Measurements from ENCODE around the gene POLR2H. TPM values are rescaled to one million over a fixed set of nuclear protein-coding genes. Genes with fewer than 3 reads are reported as not detected.

The POLR2H gene
- total and polyA plus RNA-seq, 11 donors = 15.2 to 51.4 (median 25.2) TPM

GRCh38 chr3:184373422-184373821 lies 11.9 kb downstream of the POLR2H start:
- Histone ChIP-seq H3K27ac (peak overlapping the region in 1 of 12 donors; percentile 37), H3K27me3 (peaks cover 0 to 22% (median 16%) of the 10 kb centered on the region in 9 donors), H3K4me3 (no peak overlapping the region), H3K4me1 (peaks cover 0 to 35% (median 22%) of the 10 kb centered on the region in 12 donors), H3K36me3 (peaks cover 0 to 20% (median 9%) of the 10 kb centered on the region in 9 donors), H3K9me3 (no peaks in the 10 kb centered on the region)
- ATAC-seq (peak in 3 of 4 donors; percentile 55 to 66 (median 56)), DNase-seq (peak in 1 of 5 donors; percentile 47)
- intact Hi-C loops (cut with DNase I) = loop anchor here (2.0 to 10.0 kb wide), 7 partner anchors 94 to 404 kb away; no protein-coding TSS in a partner anchor
- TF ChIP-seq CTCF (IDR thresholded peaks at IDR 0.05) (no peak), POLR2A (IDR thresholded peaks at IDR 0.05) (no peak)
- WGBS, 4 donors = 72 to 83% (median 80%) methylated on average over 6 of the region's 6 CpGs

GRCh38 chr3:184375747-184376461 lies 14.4 kb downstream of the POLR2H start:
- intact Hi-C loops (cut with DNase I) = loop anchor here in 4 of 10 donors (5.0 to 10.0 kb wide), 3 partner anchors 139 to 399 kb away; no protein-coding TSS in a partner anchor
- Histone ChIP-seq H3K27me3 (peaks cover 0 to 40% (median 23%) of the 10 kb centered on the region in 9 donors), H3K36me3 (no peaks in the 10 kb centered on the region), H3K27ac (no peak overlapping the region), H3K4me3 (no peak overlapping the region), H3K9me3 (no peaks in the 10 kb centered on the region), H3K4me1 (peaks cover 0 to 37% (median 22%) of the 10 kb centered on the region in 12 donors)
- no peak for DNase-seq
- ATAC-seq = no peak
- TF ChIP-seq CTCF (IDR thresholded peaks at IDR 0.05) (no peak), POLR2A (IDR thresholded peaks at IDR 0.05) (no peak)
- 79 to 88% (median 84%) methylated on average over 12 of the region's 12 CpGs for WGBS, 4 donors

GRCh38 chr3:184377374-184377773 lies 15.9 kb downstream of the POLR2H start:
- no peaks in the 10 kb centered on the region for H3K36me3 ChIP-seq
- WGBS, 4 donors = 77 to 84% (median 78%) methylated on average over 5 of the region's 5 CpGs
- H3K4me1 ChIP-seq = peaks cover 0 to 42% (median 29%) of the 10 kb centered on the region in 12 donors
- H3K27ac ChIP-seq = peak overlapping the region in 3 of 12 donors; percentile 13 to 76 (median 33)
- ATAC-seq (no peak), DNase-seq (no peak)
- peaks cover 0 to 55% (median 31%) of the 10 kb centered on the region in 9 donors for H3K27me3 ChIP-seq
- TF ChIP-seq POLR2A (IDR thresholded peaks at IDR 0.05) = no peak
- no peak for TF ChIP-seq CTCF (IDR thresholded peaks at IDR 0.05)
- intact Hi-C loops (cut with DNase I) = loop anchor here in 4 of 10 donors (5.0 to 10.0 kb wide), 3 partner anchors 137 to 397 kb away; no protein-coding TSS in a partner anchor
- no peaks in the 10 kb centered on the region for H3K9me3 ChIP-seq
- H3K4me3 ChIP-seq = no peak overlapping the region

GRCh38 chr3:184377882-184378445 lies 16.5 kb downstream of the POLR2H start, which contains the start of gene THPO:
THPO (minus strand) TSS chr3:184378207; CDS start chr3:184376259, 1,948 bp downstream.
- TF ChIP-seq POLR2A (IDR thresholded peaks at IDR 0.05) (no peak), CTCF (IDR thresholded peaks at IDR 0.05) (no peak)
- WGBS, 4 donors = 64 to 68% (median 66%) methylated on average over 7 of the region's 7 CpGs
- intact Hi-C loops (cut with DNase I) = loop anchor here in 4 of 10 donors (5.0 to 10.0 kb wide), 3 partner anchors 137 to 397 kb away; no protein-coding TSS in a partner anchor
- ATAC-seq = peak in 1 of 4 donors; percentile 10
- Histone ChIP-seq H3K36me3 (peaks cover 0 to 5% (median 0%) of the 10 kb centered on the region in 9 donors), H3K4me1 (peaks cover 0 to 42% (median 28%) of the 10 kb centered on the region in 12 donors), H3K4me3 (peak within 1 kb of the TSS in 2 of 12 donors; percentile 52 to 58), H3K27ac (peak within 1 kb of the TSS in 11 of 12 donors; percentile 57 to 86 (median 73)), H3K27me3 (peaks cover 0 to 60% (median 31%) of the 10 kb centered on the region in 9 donors), H3K9me3 (no peaks in the 10 kb centered on the region)
- peak in 2 of 5 donors; percentile 31 to 56 for DNase-seq
